NK-92 treated with Interleukin-12 subunit alpha and Interleukin-12 subunit beta, amount 100 ng/mL, for 24 hours (cell line): ENCODE data around the gene CFAP298.

ENCODE experiments used
- DNase-seq: peaks from one replicate; lab custom pipeline; 2025; lab: John Stamatoyannopoulos, UW

Gene CFAP298

GRCh38 chr21:32599091-32599490 lies 13.1 kb downstream of the CFAP298 start:
- DNase-seq, result no peak

- no peak for DNase-seq
These were observed 15.0 kb downstream of the CFAP298 start for GRCh38 chr21:32597205-32597604.

GRCh38 chr21:32595431-32595830 lies 16.7 kb downstream of the CFAP298 start:
- no peak for DNase-seq

- no peak for DNase-seq
These were observed 18.5 kb downstream of the CFAP298 start for GRCh38 chr21:32593690-32594089.

GRCh38 chr21:32592929-32593502 lies 19.2 kb downstream of the CFAP298 start:
- DNase-seq, result no peak

GRCh38 chr21:32590130-32590529 lies 22.0 kb downstream of the CFAP298 start:
- DNase-seq, result no peak

- DNase-seq, result no peak
These were observed 24.5 kb downstream of the CFAP298 start for GRCh38 chr21:32587651-32588050.

- no peak for DNase-seq
These were observed 25.1 kb downstream of the CFAP298 start for GRCh38 chr21:32587120-32587519.

- DNase-seq, result no peak
These were observed 26.2 kb downstream of the CFAP298 start for GRCh38 chr21:32585970-32586369.

GRCh38 chr21:32585042-32585710 lies 27.0 kb downstream of the CFAP298 start, which contains the start of gene TCP10L:
TCP10L (minus strand) TSS chr21:32585523; CDS start chr21:32584304, 1,219 bp downstream.
- no peak for DNase-seq

GRCh38 chr21:32584472-32584871 lies 27.7 kb downstream of the CFAP298 start:
- no peak for DNase-seq

- DNase-seq, result no peak
These were observed 30.4 kb downstream of the CFAP298 start for GRCh38 chr21:32581732-32582131.

- no peak for DNase-seq
These were observed 31.2 kb downstream of the CFAP298 start for GRCh38 chr21:32580949-32581348.

GRCh38 chr21:32578107-32578691 lies 34.0 kb downstream of the CFAP298 start:
- no peak for DNase-seq

GRCh38 chr21:32576011-32576410 lies 36.2 kb downstream of the CFAP298 start:
- no peak for DNase-seq

GRCh38 chr21:32574946-32575925 lies 36.9 kb downstream of the CFAP298 start:
- no peak for DNase-seq

- DNase-seq, result no peak
These were observed 39.4 kb downstream of the CFAP298 start for GRCh38 chr21:32572574-32573420.

GRCh38 chr21:32570456-32570855 lies 41.7 kb downstream of the CFAP298 start:
- DNase-seq, result no peak

GRCh38 chr21:32569261-32570230 lies 42.6 kb downstream of the CFAP298 start:
- DNase-seq, result no peak

GRCh38 chr21:32567626-32568025 lies 44.6 kb downstream of the CFAP298 start:
- DNase-seq, result no peak
